Activated naive CD8-positive, alpha-beta T cell treated with anti-CD3 and anti-CD28 coated beads, Interleukin-2, amount 10 ng/mL, durations not matched to agents 7 days and 5 days (primary cell): ENCODE data around the gene GUCY2C. TPM values are rescaled to one million over a fixed set of nuclear protein-coding genes. Genes with fewer than 3 reads are reported as not detected.
"Not testable (repeated sequence)": the region's sequence is repeated elsewhere in the genome, so short reads cannot be mapped to it uniquely, and the experiment has no call there.

Source experiments
- ATAC-seq: fragments of 150-1000 bp; cut with Tn5 transposase; one replicate; pipeline ENCODE4 v1.10.0; 2021; ENCODE audit warnings: low read depth, moderate library complexity
- POLR2A ChIA-PET: fragments of 350-600 bp; sonication (Branson Sonifier 250); formaldehyde crosslinking; loops from one replicate; lab custom pipeline; 2021; ENCODE audit warnings: antibody characterized with exemption; lab: Charles Lee
- DNase-seq: peaks from one replicate; pipeline ENCODE4 v3.0.0; 2021
- H3K27ac Mint-ChIP-seq: one replicate; pipeline ENCODE4 v1.8.0; 2022; ENCODE audit warnings: mild to moderate bottlenecking, mixed read lengths
- H3K27me3 Mint-ChIP-seq: one replicate; pipeline ENCODE4 v1.8.0; 2022; ENCODE audit warnings: mild to moderate bottlenecking, moderate library complexity, mixed read lengths
- H3K36me3 Mint-ChIP-seq: one replicate; pipeline ENCODE4 v1.8.0; 2021; ENCODE audit warnings: mild to moderate bottlenecking, mixed read lengths
- H3K4me1 Mint-ChIP-seq: one replicate; pipeline ENCODE4 v1.8.0; 2021; ENCODE audit warnings: mixed read lengths
- H3K4me3 Mint-ChIP-seq: one replicate; pipeline ENCODE4 v1.8.0; 2022; ENCODE audit warnings: mild to moderate bottlenecking, moderate library complexity, mixed read lengths
- H3K9me3 Mint-ChIP-seq: one replicate; pipeline ENCODE4 v1.8.0; 2021; ENCODE audit warnings: mixed read lengths
- total RNA-seq, 2 experiments: library from RNA; stranded (reverse); gene quantifications; one replicate each; pipeline ENCODE4 v1.2.3, GENCODE V29; 2021

Gene GUCY2C
- total RNA-seq = not detected

DNA sequence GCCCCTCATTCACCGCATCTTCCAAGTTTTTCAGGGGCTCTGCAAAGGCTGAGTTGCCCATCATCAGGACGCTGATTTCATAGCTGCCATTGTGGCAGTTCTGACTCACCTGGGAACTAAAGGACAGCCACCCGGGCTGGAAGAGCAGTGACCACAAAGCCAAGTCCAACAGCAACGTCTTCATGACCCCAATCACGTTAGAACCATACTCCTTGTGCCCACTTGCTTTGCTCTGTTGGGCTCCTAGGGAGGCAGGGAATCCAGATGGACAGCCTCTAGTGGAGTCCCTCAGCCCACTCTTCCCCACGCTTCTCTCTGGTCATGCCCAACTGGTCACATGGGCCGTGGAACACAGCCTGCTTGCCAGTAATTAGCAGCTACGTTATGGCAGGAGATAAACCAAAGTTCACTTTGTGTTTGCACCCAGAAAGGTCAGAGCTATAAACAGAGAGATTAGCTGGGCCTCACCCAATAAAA is at the start of gene GUCY2C:
GUCY2C (minus strand) TSS at position 335 of the 477 bp plus-strand sequence; CDS start at position 184, 151 bp downstream.
- ATAC-seq (no peak), DNase-seq (no peak)
- Mint-ChIP-seq H3K36me3 (no peaks in the 10 kb centered on the region), H3K27me3 (peaks cover 4% of the 10 kb centered on the region), H3K27ac (no peak within 1 kb of the TSS), H3K4me3 (no peak within 1 kb of the TSS), H3K9me3 (no peaks in the 10 kb centered on the region), H3K4me1 (no peaks in the 10 kb centered on the region)
- POLR2A ChIA-PET = no interaction called here

DNA sequence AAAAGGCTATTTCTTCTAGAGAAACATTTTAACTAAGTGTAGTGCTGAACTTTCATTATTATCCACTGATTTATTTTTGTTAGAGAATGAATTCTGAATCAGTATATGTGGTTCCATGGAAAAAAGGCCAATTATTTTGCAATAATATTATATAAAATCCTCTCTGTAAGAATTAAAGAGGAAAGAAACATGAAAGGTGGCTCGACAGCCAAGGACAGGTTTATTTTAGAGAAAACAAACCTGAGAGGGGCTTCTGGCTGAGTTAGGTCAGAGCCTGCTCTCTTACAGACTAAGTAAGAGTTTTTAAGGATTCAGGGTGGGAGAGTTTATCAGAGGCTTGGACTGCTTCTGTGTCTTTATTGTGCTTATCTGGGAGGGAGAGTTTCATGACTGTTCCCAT is 46.7 kb upstream of the GUCY2C start:
- POLR2A ChIA-PET = no interaction called here
- no peak overlapping the region for H3K27ac Mint-ChIP-seq
- ATAC-seq (no peak), DNase-seq (no peak)
- no peaks in the 10 kb centered on the region for H3K27me3 Mint-ChIP-seq
- no peak overlapping the region for H3K4me3 Mint-ChIP-seq
- peaks cover 12% of the 10 kb centered on the region for H3K9me3 Mint-ChIP-seq
- no peaks in the 10 kb centered on the region for H3K4me1 Mint-ChIP-seq
- peaks cover 19% of the 10 kb centered on the region for H3K36me3 Mint-ChIP-seq

DNA sequence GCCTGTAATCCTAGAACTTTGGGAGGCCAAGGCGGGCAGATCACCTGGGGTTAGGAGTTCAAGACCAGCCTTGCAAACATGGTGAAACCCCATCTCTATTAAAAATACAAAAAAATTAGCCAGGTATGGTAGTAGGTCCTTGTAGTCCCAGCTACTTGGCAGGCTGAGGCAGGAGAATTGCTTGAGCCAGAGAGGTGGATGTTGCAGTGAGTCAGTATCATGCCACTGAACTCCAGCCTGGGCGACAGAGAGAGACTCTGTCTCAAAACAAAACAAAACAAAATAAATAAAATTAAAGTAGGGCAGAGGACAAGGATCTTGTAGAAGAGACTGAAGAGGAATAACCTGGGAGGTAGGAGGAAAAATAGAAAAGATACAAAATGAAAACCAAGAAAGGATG is 45.5 kb upstream of the GUCY2C start:
- Mint-ChIP-seq H3K27ac (no peak overlapping the region), H3K27me3 (no peaks in the 10 kb centered on the region), H3K4me1 (no peaks in the 10 kb centered on the region), H3K9me3 (peaks cover 10% of the 10 kb centered on the region), H3K4me3 (no peak overlapping the region), H3K36me3 (peaks cover 15% of the 10 kb centered on the region)
- POLR2A ChIA-PET = no interaction called here
- ATAC-seq = no peak
- no peak for DNase-seq

DNA sequence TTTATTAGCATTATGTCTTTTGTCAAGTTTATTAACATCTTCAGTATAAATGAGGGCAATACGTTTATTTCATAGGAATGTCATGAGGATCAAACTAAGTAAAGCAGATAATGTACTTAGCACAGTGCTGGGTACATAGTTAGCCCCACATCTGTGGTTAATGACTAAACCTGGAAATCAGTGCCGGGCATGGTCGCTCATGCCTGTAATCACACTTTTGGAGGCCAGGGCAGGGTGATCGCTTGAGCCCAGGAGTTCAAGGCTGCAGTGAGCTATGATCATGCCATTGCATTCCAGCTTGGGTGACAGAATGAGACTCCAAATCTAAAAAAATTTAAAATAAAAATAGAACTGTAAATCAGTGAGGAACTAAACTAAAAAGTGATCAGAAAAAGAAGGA is 44.8 kb upstream of the GUCY2C start:
- H3K4me3 Mint-ChIP-seq = no peak overlapping the region
- no peak for ATAC-seq
- peaks cover 8% of the 10 kb centered on the region for H3K9me3 Mint-ChIP-seq
- H3K27me3 Mint-ChIP-seq = no peaks in the 10 kb centered on the region
- peaks cover 12% of the 10 kb centered on the region for H3K36me3 Mint-ChIP-seq
- DNase-seq = no peak
- no peaks in the 10 kb centered on the region for H3K4me1 Mint-ChIP-seq
- POLR2A ChIA-PET = no interaction called here
- H3K27ac Mint-ChIP-seq = no peak overlapping the region

DNA sequence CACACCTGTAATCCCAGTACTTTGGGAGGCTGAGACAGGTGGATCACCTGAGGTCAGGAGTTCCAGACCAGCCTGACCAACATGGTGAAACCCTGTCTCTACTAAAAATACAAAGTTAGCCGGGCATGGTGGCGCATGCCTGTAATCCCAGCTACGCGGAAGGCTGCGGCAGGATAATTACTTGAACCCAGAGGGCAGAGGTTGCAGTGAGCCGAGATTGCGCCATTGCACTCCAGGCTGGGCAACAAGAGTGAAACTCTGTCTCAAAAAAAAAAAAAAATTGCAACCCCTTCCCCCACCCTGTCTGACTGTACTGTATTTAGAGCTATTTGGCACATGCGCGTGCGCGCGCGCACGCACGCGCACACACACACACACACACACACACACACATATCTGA is 40.0 kb upstream of the GUCY2C start:
- POLR2A ChIA-PET, H3K27ac Mint-ChIP-seq, H3K4me3 Mint-ChIP-seq, ATAC-seq, DNase-seq, H3K4me1 Mint-ChIP-seq, H3K9me3 Mint-ChIP-seq, H3K36me3 Mint-ChIP-seq: not testable (repeated sequence)
- peaks cover 11% of the 10 kb centered on the region for H3K27me3 Mint-ChIP-seq

DNA sequence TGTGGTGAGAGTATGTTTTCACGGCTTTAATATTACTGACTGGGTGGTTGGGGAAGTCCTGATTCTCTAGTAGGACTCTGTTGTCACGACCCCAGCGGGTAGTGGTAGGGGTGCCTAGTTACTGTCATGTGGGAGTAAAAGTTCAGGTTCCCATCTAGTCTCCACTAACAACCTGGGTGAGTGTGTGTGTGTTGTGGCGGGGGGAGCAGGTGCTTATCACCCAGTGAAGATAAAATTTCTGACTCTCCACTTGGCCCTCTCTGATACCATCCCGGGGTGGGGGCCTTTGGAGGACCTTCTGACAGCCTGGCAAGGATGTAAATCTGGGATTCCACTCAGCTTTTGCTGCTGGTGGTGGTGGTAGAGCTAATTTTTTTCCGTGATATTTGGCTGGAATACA is 35.4 kb upstream of the GUCY2C start:
- Mint-ChIP-seq H3K27me3 (peaks cover 16% of the 10 kb centered on the region), H3K4me3 (no peak overlapping the region), H3K9me3 (peaks cover 2% of the 10 kb centered on the region), H3K36me3 (no peaks in the 10 kb centered on the region), H3K4me1 (no peaks in the 10 kb centered on the region), H3K27ac (no peak overlapping the region)
- POLR2A ChIA-PET = no interaction called here
- no peak for DNase-seq
- no peak for ATAC-seq

DNA sequence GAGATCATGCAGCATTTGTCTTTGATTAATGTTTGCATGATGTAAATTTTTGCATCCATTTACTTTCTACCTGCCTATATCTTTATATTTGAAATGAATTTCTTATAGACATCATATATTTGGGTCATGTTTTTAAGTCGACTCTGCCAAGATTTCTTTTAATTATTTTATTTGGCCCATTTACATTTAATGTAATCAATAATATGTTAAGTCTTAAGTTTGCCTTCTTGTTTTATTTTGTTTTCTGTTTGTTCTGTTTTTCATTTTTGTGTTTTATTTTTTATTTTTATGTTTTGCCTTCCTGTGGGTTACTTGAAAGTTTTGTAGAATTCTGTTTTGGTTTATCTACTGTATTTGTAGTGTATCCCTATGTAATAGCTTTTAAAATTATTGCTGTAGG is 33.2 kb upstream of the GUCY2C start:
- ATAC-seq (no peak), DNase-seq (no peak)
- no peak overlapping the region for H3K4me3 Mint-ChIP-seq
- H3K4me1 Mint-ChIP-seq = no peaks in the 10 kb centered on the region
- H3K9me3 Mint-ChIP-seq = peaks cover 9% of the 10 kb centered on the region
- no peaks in the 10 kb centered on the region for H3K36me3 Mint-ChIP-seq
- H3K27me3 Mint-ChIP-seq = peaks cover 16% of the 10 kb centered on the region
- POLR2A ChIA-PET = no interaction called here
- H3K27ac Mint-ChIP-seq = no peak overlapping the region

DNA sequence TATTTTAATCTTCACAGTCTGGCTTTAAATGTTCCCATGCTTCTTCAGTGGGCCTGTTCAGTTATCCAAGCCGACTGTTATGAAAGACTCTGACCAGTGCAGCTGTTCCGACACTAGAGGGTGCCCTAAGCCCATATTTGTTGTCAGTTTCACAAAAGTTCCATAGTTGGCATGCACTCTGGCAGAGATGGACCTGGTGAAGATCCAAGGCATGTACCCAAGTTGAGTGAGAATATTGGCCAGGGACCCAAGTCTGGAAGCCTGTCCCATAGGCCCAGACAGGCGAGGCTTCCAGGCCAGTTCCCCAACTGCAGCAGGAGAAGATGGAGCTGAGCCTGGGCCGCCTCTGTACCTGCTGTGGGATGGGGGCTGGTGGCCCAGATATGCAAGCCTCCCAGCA is 27.4 kb upstream of the GUCY2C start:
- DNase-seq = peak; percentile 37
- H3K27me3 Mint-ChIP-seq = peaks cover 14% of the 10 kb centered on the region
- H3K27ac Mint-ChIP-seq = no peak overlapping the region
- ATAC-seq = peak; percentile 67
- peaks cover 7% of the 10 kb centered on the region for H3K9me3 Mint-ChIP-seq
- POLR2A ChIA-PET = interaction anchor here (0.9 to 1.2 kb wide), 2 partner anchors 46 to 47 kb away, joined by 4 to 5 read pairs; a partner anchor contains a TSS
- no peak overlapping the region for H3K4me3 Mint-ChIP-seq
- H3K4me1 Mint-ChIP-seq = peaks cover 4% of the 10 kb centered on the region
- no peaks in the 10 kb centered on the region for H3K36me3 Mint-ChIP-seq

DNA sequence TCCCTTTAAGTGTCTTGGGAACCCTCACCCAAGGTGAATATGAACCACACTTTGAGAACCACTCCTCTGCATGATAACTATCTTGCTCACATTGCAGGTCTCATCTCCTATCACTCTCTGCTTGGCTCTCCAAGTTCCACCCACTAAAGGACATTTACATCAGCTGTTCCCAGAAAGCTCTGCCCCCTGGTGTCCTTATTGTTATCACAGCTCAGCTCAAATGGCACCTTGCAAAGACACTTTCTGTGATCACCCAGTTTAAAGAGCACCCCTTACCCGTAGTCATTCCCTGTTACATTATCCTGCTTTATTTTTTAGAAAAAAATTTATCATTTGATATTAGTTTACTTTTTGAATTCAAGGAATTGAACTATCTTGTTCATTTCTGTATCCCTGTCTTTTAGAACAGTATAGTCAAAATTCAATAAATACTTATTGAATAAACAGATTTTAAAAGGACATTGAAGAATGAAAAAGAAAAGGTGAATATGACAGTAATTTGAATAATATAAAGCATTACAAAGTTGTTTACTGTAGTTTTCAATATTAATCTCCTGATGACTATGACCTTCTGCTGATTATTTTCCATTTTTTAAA is 20.5 kb upstream of the GUCY2C start:
- peak; percentile 30 for DNase-seq
- ATAC-seq = peak; percentile 60
- no peak overlapping the region for H3K4me3 Mint-ChIP-seq
- H3K9me3 Mint-ChIP-seq = no peaks in the 10 kb centered on the region
- H3K36me3 Mint-ChIP-seq = no peaks in the 10 kb centered on the region
- peaks cover 9% of the 10 kb centered on the region for H3K27me3 Mint-ChIP-seq
- no peak overlapping the region for H3K27ac Mint-ChIP-seq
- POLR2A ChIA-PET = no interaction called here
- peaks cover 11% of the 10 kb centered on the region for H3K4me1 Mint-ChIP-seq

DNA sequence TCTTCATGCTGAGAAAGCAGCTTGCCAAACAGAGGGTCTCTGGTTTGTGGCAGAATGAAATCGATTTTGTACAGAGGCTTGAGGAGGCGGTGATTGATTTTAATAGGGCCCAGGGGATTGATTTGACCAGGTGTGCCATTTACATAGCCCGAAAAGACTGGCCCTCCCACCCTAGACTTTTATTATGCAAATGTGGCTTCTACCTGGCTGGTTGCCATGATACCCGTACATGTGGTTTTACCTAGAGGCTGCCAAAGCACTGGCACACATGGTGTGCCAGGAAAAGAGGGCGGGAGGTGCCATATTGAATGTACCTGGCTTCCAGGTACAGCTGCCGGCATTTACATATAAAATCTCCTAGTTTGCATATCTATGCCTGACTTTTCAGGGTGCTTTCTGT is 18.0 kb upstream of the GUCY2C start:
- H3K4me1 Mint-ChIP-seq = peaks cover 15% of the 10 kb centered on the region
- H3K27ac Mint-ChIP-seq = no peak overlapping the region
- POLR2A ChIA-PET = no interaction called here
- no peak overlapping the region for H3K4me3 Mint-ChIP-seq
- H3K27me3 Mint-ChIP-seq = peaks cover 11% of the 10 kb centered on the region
- ATAC-seq = no peak
- H3K9me3 Mint-ChIP-seq = no peaks in the 10 kb centered on the region
- no peak for DNase-seq
- H3K36me3 Mint-ChIP-seq = no peaks in the 10 kb centered on the region

DNA sequence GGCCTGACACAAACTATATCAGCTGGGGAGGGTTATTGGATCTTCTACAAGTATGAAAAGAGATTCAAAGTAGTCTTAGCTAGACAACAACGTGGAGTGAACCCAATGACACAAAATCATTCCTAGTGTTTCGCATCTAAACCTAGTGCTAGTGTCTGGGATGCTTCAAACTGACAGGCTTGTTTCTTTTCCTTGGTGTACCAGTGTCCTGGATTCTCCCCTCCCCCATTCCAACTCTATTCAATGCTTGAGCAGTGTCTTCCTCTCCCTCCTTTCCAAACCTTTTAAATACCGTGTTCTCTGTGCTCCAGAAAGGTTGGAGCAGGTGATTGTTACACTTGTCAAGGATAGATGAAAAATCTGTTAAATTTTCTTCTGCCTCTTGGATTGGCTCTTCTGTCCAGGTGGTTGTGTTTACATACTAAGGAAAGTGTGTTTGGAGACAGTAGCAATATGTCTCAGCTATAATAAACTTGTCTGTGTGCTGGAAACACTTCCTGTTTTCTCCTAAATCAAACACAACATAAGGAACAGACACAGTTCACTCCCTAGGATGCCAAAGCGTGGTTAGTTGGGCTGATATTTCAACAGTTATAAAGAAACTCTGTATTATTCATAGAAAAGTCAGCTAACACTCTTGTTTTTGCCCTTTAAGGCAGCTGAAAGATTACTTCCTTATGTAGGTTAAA is 14.4 kb upstream of the GUCY2C start:
- no peak for DNase-seq
- POLR2A ChIA-PET = no interaction called here

DNA sequence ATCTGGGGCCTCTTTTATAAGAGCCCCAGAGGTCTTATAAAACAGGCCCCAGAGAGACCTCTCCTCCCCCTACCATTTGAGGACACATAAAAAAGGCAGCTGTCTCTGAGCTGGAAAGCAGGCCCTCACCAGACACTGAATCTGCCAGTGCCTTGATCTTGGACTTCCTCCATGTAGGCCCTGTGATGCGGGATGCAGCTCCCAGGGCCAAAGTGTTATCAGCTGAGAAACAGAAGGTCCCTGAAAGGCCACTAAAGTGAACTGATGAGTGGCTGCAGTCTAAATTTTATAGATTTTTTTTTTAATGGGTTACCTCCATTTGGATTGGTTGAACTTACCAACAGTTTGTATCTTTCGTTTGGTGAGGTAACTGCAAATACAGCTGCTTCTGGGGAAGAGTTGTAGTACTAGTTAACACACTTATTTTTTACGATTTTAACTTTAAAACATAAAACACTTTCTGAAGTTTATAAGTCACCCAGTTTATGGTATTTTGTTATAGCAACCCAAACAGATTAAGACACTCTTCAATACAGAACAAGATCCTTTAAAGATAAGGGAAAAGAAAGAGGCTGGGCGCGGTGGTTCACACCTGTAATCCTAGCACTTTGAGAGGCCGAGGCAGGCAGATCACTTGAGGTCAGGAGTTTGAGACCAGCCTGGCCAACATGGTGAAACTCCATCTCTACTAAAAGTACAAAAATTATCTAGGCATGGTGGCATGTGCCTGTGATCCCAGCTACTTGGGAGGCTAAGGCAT is 5.6 kb upstream of the GUCY2C start:
- H3K4me1 Mint-ChIP-seq = no peaks in the 10 kb centered on the region
- no peak for ATAC-seq
- DNase-seq = no peak
- POLR2A ChIA-PET = no interaction called here
- no peaks in the 10 kb centered on the region for H3K27me3 Mint-ChIP-seq
- no peak overlapping the region for H3K4me3 Mint-ChIP-seq
- H3K36me3 Mint-ChIP-seq = no peaks in the 10 kb centered on the region
- no peak overlapping the region for H3K27ac Mint-ChIP-seq
- no peaks in the 10 kb centered on the region for H3K9me3 Mint-ChIP-seq

More for the DNA sequence above, 14.4 kb upstream of the GUCY2C start:
- peaks cover 5% of the 10 kb centered on the region for H3K4me1 Mint-ChIP-seq
- no peak for ATAC-seq
- H3K27ac Mint-ChIP-seq = no peak overlapping the region
- peaks cover 16% of the 10 kb centered on the region for H3K27me3 Mint-ChIP-seq
- no peak overlapping the region for H3K4me3 Mint-ChIP-seq
- no peaks in the 10 kb centered on the region for H3K36me3 Mint-ChIP-seq
- H3K9me3 Mint-ChIP-seq = no peaks in the 10 kb centered on the region

DNA sequence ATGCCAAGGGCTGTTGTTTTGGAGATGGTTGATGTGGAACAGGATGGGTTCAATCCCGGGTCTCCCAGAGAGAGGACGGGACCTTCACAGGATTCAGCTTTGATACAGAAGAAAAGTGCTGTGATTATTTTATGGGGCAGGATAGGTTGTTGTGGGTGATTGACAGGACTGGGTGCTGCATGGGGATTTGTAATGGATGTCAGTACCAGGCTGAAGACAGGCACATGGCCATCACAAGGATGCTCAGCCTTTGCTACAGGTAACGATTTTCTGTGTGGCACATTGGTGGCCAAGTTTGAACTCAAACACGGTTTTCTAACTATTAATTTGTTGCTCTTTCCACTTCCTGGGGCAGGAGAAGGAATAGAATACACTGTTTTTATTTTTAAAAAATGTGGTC is 4.5 kb upstream of the GUCY2C start:
- Mint-ChIP-seq H3K36me3 (no peaks in the 10 kb centered on the region), H3K9me3 (no peaks in the 10 kb centered on the region), H3K4me1 (no peaks in the 10 kb centered on the region), H3K27me3 (no peaks in the 10 kb centered on the region), H3K27ac (no peak overlapping the region), H3K4me3 (no peak overlapping the region)
- POLR2A ChIA-PET = no interaction called here
- ATAC-seq (no peak), DNase-seq (no peak)

DNA sequence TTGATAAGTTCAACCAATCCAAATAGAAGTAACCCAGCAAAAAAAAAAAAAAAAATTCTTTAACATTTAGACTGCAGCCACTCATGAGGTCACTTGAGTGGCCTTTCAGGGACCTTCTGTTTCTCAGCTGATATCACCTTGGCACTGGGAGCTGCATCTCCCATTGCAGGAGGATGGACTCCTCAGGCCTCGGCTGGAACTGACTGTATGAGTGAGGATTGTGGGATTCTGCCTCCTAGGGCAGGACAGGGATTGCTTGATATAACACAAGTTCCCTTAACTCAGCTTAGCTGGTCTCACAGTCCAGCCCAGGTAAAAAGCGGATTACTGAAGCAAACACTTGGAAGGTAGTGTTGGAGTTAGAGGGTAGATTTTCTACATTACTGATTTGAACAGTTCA is 3.5 kb upstream of the GUCY2C start:
- DNase-seq = no peak
- no peaks in the 10 kb centered on the region for H3K4me1 Mint-ChIP-seq
- H3K36me3 Mint-ChIP-seq = no peaks in the 10 kb centered on the region
- POLR2A ChIA-PET = no interaction called here
- no peaks in the 10 kb centered on the region for H3K27me3 Mint-ChIP-seq
- H3K9me3 Mint-ChIP-seq = no peaks in the 10 kb centered on the region
- H3K4me3 Mint-ChIP-seq = no peak overlapping the region
- ATAC-seq = no peak
- no peak overlapping the region for H3K27ac Mint-ChIP-seq
